MM.1S (cell line): ENCODE results near the gene SLC10A1.

Experiments used
- DNase-seq: peaks from one replicate; pipeline ENCODE4 v3.0.0-alpha.2; 2015
- H2AFZ ChIP-seq: fragments of 300-600 bp; sonication (generic); 2 replicates; pipeline ENCODE4 v1.6.0; 2016; ENCODE audit warnings: antibody characterized with exemption, low read length
- H3F3A ChIP-seq: fragments of 300-600 bp; sonication (generic); 2 replicates; pipeline ENCODE4 v1.6.1; 2016; ENCODE audit warnings: mild to moderate bottlenecking, antibody characterized with exemption, low read length, moderate library complexity, mixed read lengths; ENCODE audit not compliant: insufficient read depth
- H3K27ac ChIP-seq: fragments of 300-600 bp; sonication (generic); 2 replicates; pipeline ENCODE4 v1.5.1; 2016; ENCODE audit warnings: mild to moderate bottlenecking, low read length
- H3K27me3 ChIP-seq: fragments of 300-600 bp; sonication (generic); replicated peaks from 2 replicates; pipeline ENCODE4 v1.6.0; 2016; ENCODE audit warnings: low read length; ENCODE audit not compliant: insufficient read depth
- H3K36me3 ChIP-seq: fragments of 300-600 bp; sonication (generic); replicated peaks from 2 replicates; pipeline ENCODE4 v1.6.1; 2016; ENCODE audit warnings: mild to moderate bottlenecking, low read length, mixed read lengths; ENCODE audit not compliant: insufficient read depth
- H3K4me1 ChIP-seq: fragments of 300-600 bp; sonication (generic); 2 replicates; pipeline ENCODE4 v1.6.1; 2016; ENCODE audit warnings: low read length, mixed read lengths
- H3K4me2 ChIP-seq: fragments of 300-600 bp; sonication (generic); 2 replicates; pipeline ENCODE4 v1.6.0; 2016; ENCODE audit warnings: low read depth, low read length
- H3K4me3 ChIP-seq: fragments of 300-600 bp; sonication (generic); 2 replicates; pipeline ENCODE4 v1.5.1; 2016; ENCODE audit warnings: low read length, mixed read lengths
- H3K79me2 ChIP-seq: fragments of 300-600 bp; sonication (generic); 2 replicates; pipeline ENCODE4 v1.6.1; 2016; ENCODE audit warnings: mixed run types, low read length, mixed read lengths
- H3K9ac ChIP-seq: fragments of 300-600 bp; sonication (generic); 2 replicates; pipeline ENCODE4 v1.6.1; 2016; ENCODE audit warnings: low read length, mixed read lengths
- H3K9me2 ChIP-seq: fragments of 300-600 bp; sonication (generic); replicated peaks from 2 replicates; pipeline ENCODE4 v1.6.1; 2016; ENCODE audit warnings: mild to moderate bottlenecking, low read length, mixed read lengths; ENCODE audit not compliant: insufficient read depth
- H3K9me3 ChIP-seq: fragments of 300-600 bp; sonication (generic); replicated peaks from 2 replicates; pipeline ENCODE4 v1.6.1; 2016; ENCODE audit warnings: mild to moderate bottlenecking, low read length, mixed read lengths; ENCODE audit not compliant: insufficient read depth
- H4K20me1 ChIP-seq: fragments of 300-600 bp; sonication (generic); 2 replicates; pipeline ENCODE4 v1.6.1; 2016; ENCODE audit warnings: mild to moderate bottlenecking, low read length, moderate library complexity, mixed read lengths; ENCODE audit not compliant: insufficient read depth
- CTCF ChIP-seq: fragments of 300-600 bp; sonication (generic); IDR thresholded peaks from 2 replicates; pipeline ENCODE4 v1.5.1; 2016; ENCODE audit warnings: antibody characterized with exemption, low read length, mixed read lengths
- EZH2 ChIP-seq: fragments of 300-600 bp; sonication (generic); optimal IDR thresholded peaks from 2 replicates; pipeline ENCODE3; 2017; ENCODE audit warnings: low read depth, mild to moderate bottlenecking, antibody characterized with exemption, low read length, mixed read lengths
- EZH2phosphoT487 ChIP-seq: fragments of 300-600 bp; sonication (generic); IDR thresholded peaks from 2 replicates; pipeline ENCODE4 v1.6.1; 2018; ENCODE audit warnings: antibody characterized with exemption, low read length

SLC10A1 gene

GRCh38 chr14:69828354-69828753 lies 31.3 kb upstream of the SLC10A1 start:
- Histone ChIP-seq H3K9me2 (no peaks in the 10 kb centered on the region), H3K27me3 (no peaks in the 10 kb centered on the region), H2AFZ (no peak overlapping the region), H3K36me3 (no peaks in the 10 kb centered on the region), H3K4me3 (no peak overlapping the region), H3K4me1 (no peaks in the 10 kb centered on the region), H4K20me1 (no peaks in the 10 kb centered on the region), H3F3A (no peaks in the 10 kb centered on the region), H3K9ac (no peak overlapping the region), H3K79me2 (no peaks in the 10 kb centered on the region), H3K4me2 (no peak overlapping the region), H3K9me3 (no peaks in the 10 kb centered on the region), H3K27ac (no peak overlapping the region)
- no peak for TF ChIP-seq EZH2
- TF ChIP-seq EZH2phosphoT487, result no peak
- TF ChIP-seq CTCF, result no peak
- no peak for DNase-seq

GRCh38 chr14:69827560-69827959 lies 30.5 kb upstream of the SLC10A1 start:
- Histone ChIP-seq H3K36me3 (no peaks in the 10 kb centered on the region), H3K4me3 (no peak overlapping the region), H3K27me3 (no peaks in the 10 kb centered on the region), H3K79me2 (no peaks in the 10 kb centered on the region), H3K4me2 (no peak overlapping the region), H3K9ac (no peak overlapping the region), H4K20me1 (no peaks in the 10 kb centered on the region), H3K4me1 (no peaks in the 10 kb centered on the region), H3K9me2 (no peaks in the 10 kb centered on the region), H3K27ac (no peak overlapping the region), H3K9me3 (no peaks in the 10 kb centered on the region), H2AFZ (no peak overlapping the region), H3F3A (no peaks in the 10 kb centered on the region)
- TF ChIP-seq CTCF (no peak), EZH2phosphoT487 (no peak), EZH2 (no peak)
- no peak for DNase-seq

GRCh38 chr14:69822456-69822855 lies 25.4 kb upstream of the SLC10A1 start:
- H3K4me3 ChIP-seq, result no peak overlapping the region
- DNase-seq, result no peak
- no peak overlapping the region for H3K27ac ChIP-seq
- H4K20me1 ChIP-seq, result no peaks in the 10 kb centered on the region
- no peaks in the 10 kb centered on the region for H3K9me2 ChIP-seq
- no peak overlapping the region for H3K4me2 ChIP-seq
- no peaks in the 10 kb centered on the region for H3K79me2 ChIP-seq
- H3K4me1 ChIP-seq, result no peaks in the 10 kb centered on the region
- TF ChIP-seq CTCF, result no peak
- TF ChIP-seq EZH2phosphoT487, result no peak
- no peak for TF ChIP-seq EZH2
- H2AFZ ChIP-seq, result no peak overlapping the region
- H3K9ac ChIP-seq, result no peak overlapping the region
- H3K9me3 ChIP-seq, result no peaks in the 10 kb centered on the region
- H3K27me3 ChIP-seq, result no peaks in the 10 kb centered on the region
- H3F3A ChIP-seq, result no peaks in the 10 kb centered on the region
- no peaks in the 10 kb centered on the region for H3K36me3 ChIP-seq
